ENCODE results near the gene MAP3K8. TPM values are rescaled to one million over a fixed set of nuclear protein-coding genes. Genes with fewer than 3 reads are reported as not detected.

MAP3K8 gene
- total and polyA plus RNA-seq, 2 donors (not counting 3 experiments of a cell fraction or from before 2014, with no cell fraction given), result 5.2 to 10.6 TPM

- H3K27ac ChIP-seq (ENCODE audit: insufficient read depth, low read depth, low read length), result no peak overlapping the region
- no peaks in the 10 kb centered on the region for H3K9me3 ChIP-seq (replicated peaks; ENCODE audit: control insufficient read depth, insufficient read depth, low read length)
- H3K9me1 ChIP-seq (replicated peaks; ENCODE audit: control insufficient read depth, extremely low read depth, insufficient read depth, low read length), result no peaks in the 10 kb centered on the region
- ChIA-PET CTCF (interaction anchor here (0.6 to 1.3 kb wide), 5 partner anchors 18 to 100 kb away, joined by 3 to 6 read pairs (median 3); no protein-coding TSS in a partner anchor), POLR2A (no interaction called here)
- H4K20me1 ChIP-seq (replicated peaks; ENCODE audit: control insufficient read depth, extremely low read depth, insufficient read depth, low read length), result no peaks in the 10 kb centered on the region
- H3K4me2 ChIP-seq (ENCODE audit: insufficient read depth, low read length), result no peak overlapping the region
- no peaks in the 10 kb centered on the region for H3K4me1 ChIP-seq (ENCODE audit: control insufficient read depth, extremely low read depth, insufficient read depth, low read length)
- H3K27me3 ChIP-seq (ENCODE audit: control insufficient read depth in 2 of 2, insufficient read depth in 2 of 2, low read length in 2 of 2), result peaks cover 11 to 23% of the 10 kb centered on the region in 2 experiments
- no peak overlapping the region for H2AFZ ChIP-seq (ENCODE audit: low read depth, low read length)
- dilution Hi-C loops (cut with MboI; ENCODE audit: extremely low pct_ligation_motif_present, low sequenced_read_pairs), result no loop called here
- TF ChIP-seq MYC (IDR thresholded peaks at IDR 0.05; ENCODE audit: low read depth, low read length) (no peak), JUN (IDR thresholded peaks at IDR 0.05; ENCODE audit: borderline replicate concordance, insufficient read depth, insufficient read length, low read depth) (no peak), POLR2A (IDR thresholded peaks at IDR 0.05; ENCODE audit: low read depth, low read length) (no peak), FOS (IDR thresholded peaks at IDR 0.05; ENCODE audit: borderline replicate concordance, insufficient read depth, low read length) (no peak), GATA2 (IDR thresholded peaks at IDR 0.05; ENCODE audit: insufficient read depth, insufficient read length, low read depth, low read length) (no peak), MAX (IDR thresholded peaks at IDR 0.05; ENCODE audit: insufficient read depth, insufficient read length) (no peak), CTCF (IDR thresholded peaks at IDR 0.05; ENCODE audit: extremely low read depth in 1 of 2, insufficient read depth in 1 of 2, low read depth in 1 of 2, low read length in 2 of 2) (no peak), POLR2AphosphoS5 (IDR thresholded peaks at IDR 0.05; ENCODE audit: insufficient read depth, low read depth, low read length) (no peak), EZH2 (IDR thresholded peaks at IDR 0.05; ENCODE audit: borderline replicate concordance, low read depth, low read length, severe bottlenecking) (no peak)
- intact Hi-C loops (cut with micrococcal nuclease), result no loop called here
- H3K4me3 ChIP-seq (replicated peaks in 1 of 3; ENCODE audit: insufficient read depth in 1 of 3, low read depth in 1 of 3, low read length in 3 of 3), result no peak overlapping the region
- H3K36me3 ChIP-seq (ENCODE audit: control insufficient read depth in 2 of 2, extremely low read depth in 1 of 2, insufficient read depth in 2 of 2, low read length in 2 of 2), result no peaks in the 10 kb centered on the region
- no peak overlapping the region for H3K9ac ChIP-seq (replicated peaks; ENCODE audit: extremely low read depth, insufficient read depth, low read length)
- DNase-seq (ENCODE audit: low read depth, low spot score) (no peak), FAIRE-seq (no peak)
- H3K79me2 ChIP-seq (ENCODE audit: control insufficient read depth, insufficient read depth, low read length), result no peaks in the 10 kb centered on the region
- BruUV-seq (replicated peaks), result no TSS peak
Measured at GRCh38 chr10:30491204-30491915, 57.4 kb downstream of the MAP3K8 start.

Data from endothelial cell of umbilical vein (primary cell).